Measurements from ENCODE around the gene DOCK3.
"Not testable (repeated sequence)": the region's sequence is repeated elsewhere in the genome, so short reads cannot be mapped to it uniquely, and the experiment has no call there.

Gene DOCK3

GRCh38 chr3:50676031-50676705, 1.4 kb downstream of the DOCK3 start:
- DNase-seq (ENCODE audit: low read depth): no peak

DNA sequence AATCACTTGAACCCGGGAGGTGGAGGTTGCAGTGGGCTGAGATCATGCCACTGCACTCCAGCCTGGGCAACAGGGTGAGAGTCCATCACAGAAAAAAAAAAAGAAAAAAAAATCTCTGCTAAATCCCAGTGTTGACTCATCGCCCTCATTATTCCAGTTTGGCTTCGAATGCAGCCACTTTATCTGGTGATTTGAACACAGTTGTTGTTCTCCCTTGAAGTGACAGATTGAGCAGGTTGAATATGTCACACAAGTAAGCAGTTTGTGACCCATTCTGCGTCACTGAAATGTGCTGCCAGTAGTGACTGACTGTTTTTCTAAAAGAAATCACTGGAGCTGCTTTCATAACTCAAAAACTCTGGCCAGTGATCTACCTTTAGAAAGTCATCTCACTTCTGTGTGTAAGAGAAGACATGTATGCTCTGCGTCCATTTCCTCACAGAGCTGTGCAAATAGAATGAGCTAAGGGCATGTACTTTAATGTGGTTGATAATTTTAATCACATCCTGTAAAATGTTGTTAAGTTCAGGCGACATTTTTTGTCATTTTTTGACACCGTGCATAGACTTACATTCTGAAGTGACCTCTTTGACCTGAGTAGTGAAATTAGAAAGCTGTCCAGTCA, 12.5 kb downstream of the DOCK3 start:
- no peak for DNase-seq (ENCODE audit: low read depth)

DNA sequence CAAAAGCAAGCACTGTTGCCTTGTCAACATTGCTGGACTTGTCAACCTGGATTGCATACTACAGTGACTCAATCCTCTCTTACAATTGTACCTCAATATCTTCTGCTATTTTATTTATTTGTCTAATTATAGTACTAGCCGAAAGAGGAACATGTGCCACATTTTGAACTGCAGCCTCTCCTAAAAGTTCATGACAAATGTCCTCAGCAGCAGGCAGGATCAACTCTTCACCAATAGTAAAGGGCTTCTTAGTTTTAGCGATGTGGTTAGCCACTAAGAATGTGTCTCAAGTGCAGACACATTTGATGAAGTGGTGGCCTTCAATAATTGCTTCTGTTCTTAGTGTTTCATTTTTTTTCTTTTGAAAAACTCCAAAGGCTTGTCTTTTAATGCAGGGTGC, 13.2 kb downstream of the DOCK3 start:
- no peak for DNase-seq (ENCODE audit: low read depth)

- DNase-seq (ENCODE audit: low read depth): not testable (repeated sequence)
Observed at GRCh38 chr3:50688602-50689001, 13.9 kb downstream of the DOCK3 start.

GRCh38 chr3:50689558-50689957, 14.8 kb downstream of the DOCK3 start:
- no peak for DNase-seq (ENCODE audit: low read depth)

- no peak for DNase-seq (ENCODE audit: low read depth)
Observed at GRCh38 chr3:50695031-50695430, 20.3 kb downstream of the DOCK3 start.

- DNase-seq (ENCODE audit: low read depth): no peak
Observed at GRCh38 chr3:50696276-50696675, 21.5 kb downstream of the DOCK3 start.

DNA sequence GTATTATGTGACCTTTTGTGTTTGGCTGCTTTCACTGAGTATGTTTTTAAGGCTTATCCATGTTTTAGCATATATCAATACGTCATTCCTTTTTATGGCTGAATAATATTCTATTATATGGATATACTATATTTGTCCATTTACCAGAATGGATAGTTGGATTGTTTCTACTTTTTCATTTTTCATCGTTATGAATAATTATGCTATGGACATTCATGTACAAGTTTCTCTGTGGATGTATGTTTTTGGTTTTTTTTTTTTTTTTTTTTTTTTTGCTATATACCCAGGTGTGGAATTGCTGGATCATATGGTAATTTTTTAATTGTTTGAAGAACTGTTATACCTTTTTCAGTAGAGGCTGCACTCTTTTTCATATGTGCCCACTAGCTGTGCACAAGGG, 23.5 kb downstream of the DOCK3 start:
- DNase-seq (ENCODE audit: low read depth): no peak

- DNase-seq (ENCODE audit: low read depth): no peak
Observed at GRCh38 chr3:50708620-50709019, 33.9 kb downstream of the DOCK3 start.

- DNase-seq (ENCODE audit: low read depth): no peak
Observed at GRCh38 chr3:50714946-50715345, 40.2 kb downstream of the DOCK3 start.

- no peak for DNase-seq (ENCODE audit: low read depth)
Observed at GRCh38 chr3:50724831-50725230, 50.1 kb downstream of the DOCK3 start.

GRCh38 chr3:50734985-50735384, 60.3 kb downstream of the DOCK3 start:
- DNase-seq (ENCODE audit: low read depth): no peak

DNA sequence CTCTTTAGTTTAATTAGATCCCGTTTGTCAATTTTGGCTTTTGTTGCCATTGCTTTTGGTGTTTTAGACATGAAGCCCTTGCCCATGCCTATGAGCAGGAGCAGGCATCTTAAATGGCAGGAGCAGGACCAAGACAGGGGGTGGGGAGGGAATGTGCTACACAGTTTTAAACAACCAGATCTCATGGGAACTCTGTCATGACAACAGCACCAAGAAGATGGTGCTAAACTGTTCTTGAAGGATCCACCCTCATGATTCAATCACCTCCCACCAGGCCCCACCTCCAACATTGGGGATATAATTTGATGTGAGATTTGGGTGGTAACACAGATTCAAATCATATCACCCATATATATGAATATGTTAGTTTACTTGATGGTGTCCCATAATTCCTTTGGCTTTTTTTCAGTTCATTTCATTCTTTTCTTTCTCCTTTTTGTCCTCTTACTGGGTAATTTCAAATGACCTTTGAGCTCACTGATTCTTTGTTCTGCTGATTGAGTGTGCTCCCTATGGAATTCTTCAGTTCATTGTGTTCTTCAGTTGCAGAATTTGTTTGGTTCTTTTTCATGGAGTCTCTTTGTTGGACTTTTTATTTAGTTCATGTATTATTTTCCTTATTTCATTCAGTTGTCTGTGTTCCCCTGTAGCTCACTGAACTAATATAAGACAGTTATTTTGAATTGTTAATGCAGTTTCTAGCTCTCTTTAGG, 62.6 kb downstream of the DOCK3 start:
- no peak for DNase-seq (ENCODE audit: low read depth)

- DNase-seq (ENCODE audit: low read depth): no peak
Observed at GRCh38 chr3:50737906-50738598, 63.3 kb downstream of the DOCK3 start.

DNA sequence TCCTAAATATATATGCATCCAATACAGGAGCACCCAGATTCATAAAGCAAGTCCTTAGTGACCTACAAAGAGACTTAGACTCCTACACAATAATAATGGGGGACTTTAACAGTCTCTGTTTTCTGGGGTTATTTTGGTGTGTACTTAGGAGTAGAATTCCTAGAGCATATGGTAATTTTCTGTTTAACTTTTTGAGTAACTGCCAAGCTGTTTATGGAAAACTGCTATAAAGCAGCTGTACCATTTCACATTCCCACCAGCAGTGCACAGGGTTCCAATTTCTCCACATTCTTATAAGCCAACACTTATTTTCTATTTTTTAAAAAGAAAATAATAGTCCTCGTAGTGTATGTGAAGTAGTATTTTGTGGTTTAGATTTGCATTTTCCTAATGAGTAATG, 68.9 kb downstream of the DOCK3 start:
- DNase-seq (ENCODE audit: low read depth): no peak

DNA sequence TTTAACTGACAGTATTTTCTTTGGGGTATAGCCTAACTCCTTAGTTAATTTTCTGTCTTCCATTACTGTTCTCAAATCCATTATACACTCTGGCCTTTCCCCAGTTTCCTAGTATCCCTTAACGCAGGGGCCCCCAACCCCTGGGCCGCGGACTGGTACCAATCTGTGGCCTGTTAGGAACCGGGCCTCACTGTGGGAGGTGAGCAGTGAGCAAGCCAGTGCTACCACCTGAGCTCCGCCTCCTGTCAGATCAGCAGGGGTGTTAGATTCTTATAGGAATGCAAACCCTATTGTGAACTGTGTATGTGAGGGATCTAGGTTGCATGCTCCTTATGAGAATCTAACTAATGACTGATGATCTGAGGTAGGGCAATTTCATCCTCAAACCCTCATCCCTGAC, 75.1 kb downstream of the DOCK3 start:
- no peak for DNase-seq (ENCODE audit: low read depth)

GRCh38 chr3:50759015-50759414, 84.3 kb downstream of the DOCK3 start:
- no peak for DNase-seq (ENCODE audit: low read depth)

- no peak for DNase-seq (ENCODE audit: low read depth)
Observed at GRCh38 chr3:50777680-50778079, 103.0 kb downstream of the DOCK3 start.

DNA sequence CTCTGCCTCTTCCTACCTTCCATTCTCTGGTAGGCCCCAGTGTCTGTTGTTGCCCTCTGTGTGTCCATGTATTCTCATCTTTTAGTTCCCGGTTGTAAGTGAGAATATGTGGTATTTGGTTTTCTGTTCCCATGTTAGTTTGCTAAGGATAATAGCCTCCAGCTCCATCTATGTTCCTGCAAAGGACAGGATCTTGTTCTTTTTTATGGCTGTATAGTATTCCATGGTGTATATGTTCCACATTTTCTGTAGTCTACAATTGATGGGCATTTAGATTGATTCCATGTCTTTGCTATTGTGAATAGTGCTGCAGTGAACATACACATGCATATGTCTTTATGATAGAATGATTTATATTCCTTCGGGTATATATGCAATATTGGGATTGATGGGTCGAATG, 107.0 kb downstream of the DOCK3 start:
- not testable (repeated sequence) for DNase-seq (ENCODE audit: low read depth)

- no peak for DNase-seq (ENCODE audit: low read depth)
Observed at GRCh38 chr3:50786631-50787030, 111.9 kb downstream of the DOCK3 start.

- not testable (repeated sequence) for DNase-seq (ENCODE audit: low read depth)
Observed at GRCh38 chr3:50790894-50791293, 116.2 kb downstream of the DOCK3 start.

DNA sequence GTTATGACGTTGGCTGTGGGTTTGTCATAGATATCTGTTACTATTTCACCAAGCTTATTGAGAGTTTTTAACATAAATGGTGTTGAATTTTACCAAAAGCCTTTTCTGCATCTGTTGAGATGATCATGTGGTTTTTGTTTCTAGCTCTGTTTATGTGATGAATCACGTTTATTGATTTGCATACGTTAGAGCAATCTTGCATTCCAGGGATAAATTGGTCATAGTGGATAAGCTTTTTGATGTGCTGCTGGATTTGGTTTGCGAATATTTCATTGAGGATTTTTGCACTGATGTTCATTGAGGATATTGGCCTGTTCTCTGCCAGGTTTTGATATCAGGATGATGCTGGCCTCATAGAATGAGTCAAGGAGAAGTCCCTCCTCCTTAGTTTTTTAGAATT, 117.8 kb downstream of the DOCK3 start:
- DNase-seq (ENCODE audit: low read depth): no peak

- DNase-seq (ENCODE audit: low read depth): not testable (repeated sequence)
Observed at GRCh38 chr3:50803805-50804204, 129.1 kb downstream of the DOCK3 start.
